ENCODE measurements around the gene CAPNS2. TPM values are rescaled to one million over a fixed set of nuclear protein-coding genes. Genes with fewer than 3 reads are reported as not detected.

The CAPNS2 gene
- total RNA-seq, 1 donor from 2014 or later = 0.35 TPM

GRCh38 chr16:55530316-55530856 is 36.1 kb upstream of the CAPNS2 start:
- Mint-ChIP-seq H3K27ac (ENCODE audit: unreplicated experiment) (no peak overlapping the region), H3K9me3 (ENCODE audit: low read depth) (no peaks in the 10 kb centered on the region), H3K27me3 (ENCODE audit: low read depth) (no peaks in the 10 kb centered on the region), H3K36me3 (ENCODE audit: low read depth) (no peaks in the 10 kb centered on the region), H3K4me3 (ENCODE audit: unreplicated experiment) (no peak overlapping the region), H3K4me1 (ENCODE audit: low read depth) (peaks cover 22% of the 10 kb centered on the region)
- DNase-seq (ENCODE audit: low spot score) = no peak
- TF ChIP-seq, protein P1, sequence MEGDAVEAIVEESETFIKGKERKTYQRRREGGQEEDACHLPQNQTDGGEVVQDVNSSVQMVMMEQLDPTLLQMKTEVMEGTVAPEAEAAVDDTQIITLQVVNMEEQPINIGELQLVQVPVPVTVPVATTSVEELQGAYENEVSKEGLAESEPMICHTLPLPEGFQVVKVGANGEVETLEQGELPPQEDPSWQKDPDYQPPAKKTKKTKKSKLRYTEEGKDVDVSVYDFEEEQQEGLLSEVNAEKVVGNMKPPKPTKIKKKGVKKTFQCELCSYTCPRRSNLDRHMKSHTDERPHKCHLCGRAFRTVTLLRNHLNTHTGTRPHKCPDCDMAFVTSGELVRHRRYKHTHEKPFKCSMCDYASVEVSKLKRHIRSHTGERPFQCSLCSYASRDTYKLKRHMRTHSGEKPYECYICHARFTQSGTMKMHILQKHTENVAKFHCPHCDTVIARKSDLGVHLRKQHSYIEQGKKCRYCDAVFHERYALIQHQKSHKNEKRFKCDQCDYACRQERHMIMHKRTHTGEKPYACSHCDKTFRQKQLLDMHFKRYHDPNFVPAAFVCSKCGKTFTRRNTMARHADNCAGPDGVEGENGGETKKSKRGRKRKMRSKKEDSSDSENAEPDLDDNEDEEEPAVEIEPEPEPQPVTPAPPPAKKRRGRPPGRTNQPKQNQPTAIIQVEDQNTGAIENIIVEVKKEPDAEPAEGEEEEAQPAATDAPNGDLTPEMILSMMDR (IDR thresholded peaks at IDR 0.05) = no peak

GRCh38 chr16:55532227-55532626 is 34.3 kb upstream of the CAPNS2 start:
- DNase-seq (ENCODE audit: low spot score) = no peak
- Mint-ChIP-seq H3K4me1 (ENCODE audit: low read depth) (peaks cover 39% of the 10 kb centered on the region), H3K36me3 (ENCODE audit: low read depth) (no peaks in the 10 kb centered on the region), H3K27ac (ENCODE audit: unreplicated experiment) (no peak overlapping the region), H3K27me3 (ENCODE audit: low read depth) (no peaks in the 10 kb centered on the region), H3K9me3 (ENCODE audit: low read depth) (no peaks in the 10 kb centered on the region), H3K4me3 (ENCODE audit: unreplicated experiment) (no peak overlapping the region)
- TF ChIP-seq, protein P1 (IDR thresholded peaks at IDR 0.05) = no peak

DNA sequence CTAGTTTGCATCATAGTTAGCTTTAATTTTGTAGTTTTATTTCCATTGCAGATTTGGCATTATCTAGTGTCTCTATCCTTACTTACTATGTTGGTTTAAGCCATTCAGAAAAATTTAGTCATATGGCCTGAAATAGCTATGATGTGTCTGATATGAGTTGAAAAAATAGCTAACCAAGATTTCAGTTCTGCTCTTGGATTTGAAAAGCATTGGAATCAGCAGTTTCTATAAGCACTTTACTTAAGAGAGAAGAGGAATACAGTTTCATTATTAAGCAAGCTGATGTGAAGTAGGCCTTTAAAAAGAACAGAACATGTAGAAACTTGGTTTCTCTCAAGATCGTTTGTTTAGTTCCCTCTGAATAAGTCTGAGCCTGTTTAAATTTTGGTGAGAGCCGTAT is 31.7 kb upstream of the CAPNS2 start:
- Mint-ChIP-seq H3K36me3 (ENCODE audit: low read depth) (peaks cover 2% of the 10 kb centered on the region), H3K4me1 (ENCODE audit: low read depth) (peaks cover 41% of the 10 kb centered on the region), H3K27me3 (ENCODE audit: low read depth) (no peaks in the 10 kb centered on the region), H3K27ac (ENCODE audit: unreplicated experiment) (peak overlapping the region; percentile 86), H3K4me3 (ENCODE audit: unreplicated experiment) (no peak overlapping the region), H3K9me3 (ENCODE audit: low read depth) (no peaks in the 10 kb centered on the region)
- TF ChIP-seq, protein P1 (IDR thresholded peaks at IDR 0.05) = no peak
- no peak for DNase-seq (ENCODE audit: low spot score)

GRCh38 chr16:55539049-55539448 is 27.4 kb upstream of the CAPNS2 start:
- H3K9me3 Mint-ChIP-seq (ENCODE audit: low read depth) = no peaks in the 10 kb centered on the region
- no peak overlapping the region for H3K27ac Mint-ChIP-seq (ENCODE audit: unreplicated experiment)
- peaks cover 2% of the 10 kb centered on the region for H3K36me3 Mint-ChIP-seq (ENCODE audit: low read depth)
- no peak for DNase-seq (ENCODE audit: low spot score)
- H3K4me3 Mint-ChIP-seq (ENCODE audit: unreplicated experiment) = no peak overlapping the region
- no peaks in the 10 kb centered on the region for H3K27me3 Mint-ChIP-seq (ENCODE audit: low read depth)
- TF ChIP-seq, protein P1 (IDR thresholded peaks at IDR 0.05) = no peak
- peaks cover 29% of the 10 kb centered on the region for H3K4me1 Mint-ChIP-seq (ENCODE audit: low read depth)

GRCh38 chr16:55539488-55539887 is 27.0 kb upstream of the CAPNS2 start:
- Mint-ChIP-seq H3K9me3 (ENCODE audit: low read depth) (no peaks in the 10 kb centered on the region), H3K4me1 (ENCODE audit: low read depth) (peaks cover 28% of the 10 kb centered on the region), H3K36me3 (ENCODE audit: low read depth) (peaks cover 2% of the 10 kb centered on the region), H3K27ac (ENCODE audit: unreplicated experiment) (no peak overlapping the region), H3K27me3 (ENCODE audit: low read depth) (no peaks in the 10 kb centered on the region), H3K4me3 (ENCODE audit: unreplicated experiment) (no peak overlapping the region)
- TF ChIP-seq, protein P1 (IDR thresholded peaks at IDR 0.05) = no peak
- DNase-seq (ENCODE audit: low spot score) = no peak

All from chondrocyte (in vitro differentiated cells).